ENCODE results near the gene CSRNP3. TPM values are rescaled to one million over a fixed set of nuclear protein-coding genes. Genes with fewer than 3 reads are reported as not detected.

CSRNP3 gene
- total RNA-seq, 2 donors from 2014 or later = 8.3 to 16.1 TPM

GRCh38 chr2:165566008-165566407, 96.5 kb downstream of the CSRNP3 start:
- peaks cover 10% of the 10 kb centered on the region for H3K4me1 Mint-ChIP-seq
- H3K36me3 Mint-ChIP-seq (ENCODE audit: low read depth) = no peaks in the 10 kb centered on the region
- Histone ChIP-seq H3K36me3 (ENCODE audit: control insufficient read depth, insufficient read depth, low read length) (no peaks in the 10 kb centered on the region), H3K4me1 (ENCODE audit: control insufficient read depth, insufficient read depth, low read length) (peaks cover 7% of the 10 kb centered on the region), H3K4me3 (ENCODE audit: low read length) (no peak overlapping the region), H3K27me3 (ENCODE audit: control insufficient read depth, insufficient read depth, low read length, poor library complexity, severe bottlenecking) (peaks cover 21% of the 10 kb centered on the region), H3K9ac (ENCODE audit: extremely low read depth, low read length, poor library complexity, severe bottlenecking) (no peak overlapping the region), H3K27ac (ENCODE audit: low read depth, low read length) (no peak overlapping the region), H3K9me3 (ENCODE audit: control insufficient read depth, low read length) (no peaks in the 10 kb centered on the region)
- WGBS, 2 experiments (ENCODE audit: insufficient coverage in 1 of 2, insufficient read length in 1 of 2) = 86 to 98% methylated on average over 4 of the region's 4 CpGs
- H3K27ac Mint-ChIP-seq = no peak overlapping the region
- no peaks in the 10 kb centered on the region for H3K27me3 Mint-ChIP-seq (ENCODE audit: insufficient read depth)
- H3K9me3 Mint-ChIP-seq = no peaks in the 10 kb centered on the region
- TF ChIP-seq, protein P1, sequence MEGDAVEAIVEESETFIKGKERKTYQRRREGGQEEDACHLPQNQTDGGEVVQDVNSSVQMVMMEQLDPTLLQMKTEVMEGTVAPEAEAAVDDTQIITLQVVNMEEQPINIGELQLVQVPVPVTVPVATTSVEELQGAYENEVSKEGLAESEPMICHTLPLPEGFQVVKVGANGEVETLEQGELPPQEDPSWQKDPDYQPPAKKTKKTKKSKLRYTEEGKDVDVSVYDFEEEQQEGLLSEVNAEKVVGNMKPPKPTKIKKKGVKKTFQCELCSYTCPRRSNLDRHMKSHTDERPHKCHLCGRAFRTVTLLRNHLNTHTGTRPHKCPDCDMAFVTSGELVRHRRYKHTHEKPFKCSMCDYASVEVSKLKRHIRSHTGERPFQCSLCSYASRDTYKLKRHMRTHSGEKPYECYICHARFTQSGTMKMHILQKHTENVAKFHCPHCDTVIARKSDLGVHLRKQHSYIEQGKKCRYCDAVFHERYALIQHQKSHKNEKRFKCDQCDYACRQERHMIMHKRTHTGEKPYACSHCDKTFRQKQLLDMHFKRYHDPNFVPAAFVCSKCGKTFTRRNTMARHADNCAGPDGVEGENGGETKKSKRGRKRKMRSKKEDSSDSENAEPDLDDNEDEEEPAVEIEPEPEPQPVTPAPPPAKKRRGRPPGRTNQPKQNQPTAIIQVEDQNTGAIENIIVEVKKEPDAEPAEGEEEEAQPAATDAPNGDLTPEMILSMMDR (conservative IDR thresholded peaks at IDR 0.05) = no peak
- no peak for DNase-seq
- no peak overlapping the region for H3K4me3 Mint-ChIP-seq

GRCh38 chr2:165567273-165567672, 97.8 kb downstream of the CSRNP3 start:
- Histone ChIP-seq H3K9ac (ENCODE audit: extremely low read depth, low read length, poor library complexity, severe bottlenecking) (no peak overlapping the region), H3K36me3 (ENCODE audit: control insufficient read depth, insufficient read depth, low read length) (no peaks in the 10 kb centered on the region), H3K4me3 (ENCODE audit: low read length) (no peak overlapping the region), H3K27ac (ENCODE audit: low read depth, low read length) (no peak overlapping the region), H3K9me3 (ENCODE audit: control insufficient read depth, low read length) (no peaks in the 10 kb centered on the region), H3K4me1 (ENCODE audit: control insufficient read depth, insufficient read depth, low read length) (peaks cover 3% of the 10 kb centered on the region), H3K27me3 (ENCODE audit: control insufficient read depth, insufficient read depth, low read length, poor library complexity, severe bottlenecking) (peaks cover 11% of the 10 kb centered on the region)
- DNase-seq = no peak
- TF ChIP-seq, protein P1 (conservative IDR thresholded peaks at IDR 0.05) = no peak
- Mint-ChIP-seq H3K27me3 (ENCODE audit: insufficient read depth) (no peaks in the 10 kb centered on the region), H3K4me1 (peaks cover 6% of the 10 kb centered on the region), H3K36me3 (ENCODE audit: low read depth) (no peaks in the 10 kb centered on the region), H3K4me3 (no peak overlapping the region), H3K27ac (no peak overlapping the region), H3K9me3 (no peaks in the 10 kb centered on the region)
- 91 to 100% methylated on average over 1 to 2 of the region's 2 CpGs for WGBS, 2 experiments (ENCODE audit: insufficient coverage in 1 of 2, insufficient read length in 1 of 2)

- peaks cover under 1% of the 10 kb centered on the region for H3K27me3 ChIP-seq (ENCODE audit: control insufficient read depth, insufficient read depth, low read length, poor library complexity, severe bottlenecking)
- H3K4me1 ChIP-seq (ENCODE audit: control insufficient read depth, insufficient read depth, low read length) = peaks cover 3% of the 10 kb centered on the region
- Mint-ChIP-seq H3K36me3 (ENCODE audit: low read depth) (no peaks in the 10 kb centered on the region), H3K9me3 (no peaks in the 10 kb centered on the region), H3K27me3 (ENCODE audit: insufficient read depth) (no peaks in the 10 kb centered on the region), H3K4me3 (no peak overlapping the region), H3K27ac (no peak overlapping the region), H3K4me1 (peaks cover 4% of the 10 kb centered on the region)
- H3K9me3 ChIP-seq (ENCODE audit: control insufficient read depth, low read length) = no peaks in the 10 kb centered on the region
- H3K4me3 ChIP-seq (ENCODE audit: low read length) = no peak overlapping the region
- H3K27ac ChIP-seq (ENCODE audit: low read depth, low read length) = no peak overlapping the region
- TF ChIP-seq, protein P1 (conservative IDR thresholded peaks at IDR 0.05) = no peak
- no peak overlapping the region for H3K9ac ChIP-seq (ENCODE audit: extremely low read depth, low read length, poor library complexity, severe bottlenecking)
- no peak for DNase-seq
- no peaks in the 10 kb centered on the region for H3K36me3 ChIP-seq (ENCODE audit: control insufficient read depth, insufficient read depth, low read length)
Measured at GRCh38 chr2:165568361-165568760, 98.9 kb downstream of the CSRNP3 start.

Measured in endodermal cell (in vitro differentiated cells).